SK-N-SH (cell line): Measurements from ENCODE around the gene PFKFB2. TPM values are rescaled to one million over a fixed set of nuclear protein-coding genes. Genes with fewer than 3 reads are reported as not detected.

Source experiments
- CTCF ChIA-PET: fragments of 300-600, 350-600 bp; formaldehyde crosslinking; extraction: SDS; loops from one replicate; lab custom pipeline; 2021; lab: Yijun Ruan, JAX
- POLR2A ChIA-PET: fragments of 350-600 bp; sonication (Branson Sonifier 250); formaldehyde crosslinking; extraction: SDS; loops from one replicate; lab custom pipeline; 2020; ENCODE audit warnings: antibody characterized with exemption, inconsistent platforms; lab: Yijun Ruan, JAX
- DNase-seq: peaks from one replicate; pipeline ENCODE4 v3.0.0; 2012
- H2AFZ ChIP-seq: fragments of 200-600 bp; sonication (generic); 2 replicates; pipeline ENCODE4 v1.8.1; 2016; ENCODE audit warnings: antibody characterized with exemption, mild to moderate bottlenecking, low read depth
- H3F3A ChIP-seq: fragments of 200-600 bp; sonication (generic); replicated peaks from 2 replicates; pipeline ENCODE3; 2016; ENCODE audit warnings: antibody characterized with exemption, mild to moderate bottlenecking; ENCODE audit not compliant: insufficient read depth
- H3K27ac ChIP-seq, 2 experiments: fragments of 200-500 bp in 1 of 2; fragments of 200-600 bp in 1 of 2; sonication (Bioruptor generic) in 1 of 2; sonication (generic), shearing (Covaris generic) in 1 of 2; 2 replicates each; pipeline versions ENCODE4 v1.5.1 to v1.6.1; 2014 to 2016; ENCODE audit warnings: low read depth in 2 of 2, inconsistent platforms in 1 of 2, low read length in 1 of 2, mild to moderate bottlenecking in 1 of 2, mixed read lengths in 1 of 2
- H3K27me3 ChIP-seq: fragments of 200-600 bp; sonication (generic), shearing (Covaris generic); 2 replicates; pipeline ENCODE4 v1.6.1; 2016; ENCODE audit warnings: mixed run types; ENCODE audit not compliant: insufficient read depth
- H3K36me3 ChIP-seq, 2 experiments: fragments of 200-500 bp in 1 of 2; fragments of 200-600 bp in 1 of 2; sonication (Bioruptor generic) in 1 of 2; sonication (generic) in 1 of 2; replicated peaks in 1 of 2; 2 replicates each; pipeline versions ENCODE3 to v1.5.1; 2014 to 2016; ENCODE audit warnings: low read length in 1 of 2, mild to moderate bottlenecking in 1 of 2; ENCODE audit not compliant: insufficient read depth in 2 of 2, control insufficient read depth in 1 of 2
- H3K4me1 ChIP-seq, 2 experiments: fragments of 200-500 bp in 1 of 2; fragments of 200-600 bp in 1 of 2; sonication (Bioruptor generic) in 1 of 2; sonication (generic), shearing (Covaris generic) in 1 of 2; 2 replicates each; pipeline versions ENCODE4 v1.5.1 to v1.6.1; 2014 to 2016; ENCODE audit warnings: low read depth in 1 of 2, low read length in 1 of 2, mixed run types in 1 of 2; ENCODE audit not compliant: insufficient read depth in 2 of 2, control insufficient read depth in 1 of 2
- H3K4me2 ChIP-seq: fragments of 200-600 bp; sonication (generic), shearing (Covaris generic); 2 replicates; pipeline ENCODE4 v1.6.1; 2017; ENCODE audit warnings: mixed run types
- H3K4me3 ChIP-seq, 2 experiments: fragments of 200-500 bp in 1 of 2; fragments of 200-600 bp in 1 of 2; sonication (Bioruptor generic) in 1 of 2; sonication (generic), shearing (Covaris generic) in 1 of 2; 2 replicates each; pipeline versions ENCODE4 v1.5.1 to v1.8.1; 2014 to 2016; ENCODE audit warnings: low read depth in 2 of 2, inconsistent platforms in 1 of 2, low read length in 1 of 2, mild to moderate bottlenecking in 1 of 2, mixed read lengths in 1 of 2, moderate library complexity in 1 of 2
- H3K79me2 ChIP-seq: fragments of 200-600 bp; sonication (generic); 2 replicates; pipeline ENCODE4 v1.8.1; 2017; ENCODE audit warnings: mild to moderate bottlenecking; ENCODE audit not compliant: insufficient read depth
- H3K9ac ChIP-seq: fragments of 200-600 bp; sonication (generic); 2 replicates; pipeline ENCODE4 v1.6.1; 2017; ENCODE audit warnings: mixed run types
- H3K9me2 ChIP-seq: fragments of 200-600 bp; sonication (generic); 2 replicates; pipeline ENCODE4 v1.6.1; 2017; ENCODE audit warnings: mixed run types
- H3K9me3 ChIP-seq: fragments of 200-600 bp; sonication (generic); 2 replicates; pipeline ENCODE4 v1.6.1; 2017; ENCODE audit warnings: mixed run types, mild to moderate bottlenecking, moderate library complexity
- H4K20me1 ChIP-seq: fragments of 200-600 bp; sonication (generic); 2 replicates; pipeline ENCODE4 v1.6.1; 2017; ENCODE audit warnings: mild to moderate bottlenecking, mixed run types; ENCODE audit not compliant: insufficient read depth
- CHD2 ChIP-seq: fragments of 150-350 bp; IDR thresholded peaks from 2 replicates; pipeline ENCODE4 v1.6.1; 2018; ENCODE audit warnings: low read length; ENCODE audit not compliant: partially characterized antibody
- FOSL2 ChIP-seq: IDR thresholded peaks from 2 replicates; pipeline ENCODE4 v1.4.0; 2012; ENCODE audit warnings: low read depth, mild to moderate bottlenecking, moderate library complexity, borderline replicate concordance
- FOXM1 ChIP-seq: IDR thresholded peaks from 2 replicates; pipeline ENCODE4 v1.4.0; 2012; ENCODE audit warnings: low read depth, mild to moderate bottlenecking
- GABPA ChIP-seq: IDR thresholded peaks from 2 replicates; pipeline ENCODE4 v1.4.0; 2012; ENCODE audit warnings: low read depth, mild to moderate bottlenecking
- GATA2 ChIP-seq: sonication (generic); formaldehyde crosslinking; IDR thresholded peaks from 2 replicates; pipeline ENCODE4 v1.5.0; 2020; ENCODE audit warnings: mild to moderate bottlenecking, missing genetic modification reagents
- JUND ChIP-seq: IDR thresholded peaks from 2 replicates; pipeline ENCODE4 v1.4.0; 2012
- MXI1 ChIP-seq: IDR thresholded peaks from 2 replicates; pipeline ENCODE4 v1.6.1; 2012; ENCODE audit warnings: mild to moderate bottlenecking, low read depth, low read length, improper control_type of control experiment
- NFIC ChIP-seq: IDR thresholded peaks from 2 replicates; pipeline ENCODE4 v1.4.0; 2012; ENCODE audit warnings: borderline replicate concordance
- NRF1 ChIP-seq: IDR thresholded peaks from 2 replicates; pipeline ENCODE4 v1.6.1; 2012; ENCODE audit warnings: low read depth, mild to moderate bottlenecking, low read length
- POLR2AphosphoS5 ChIP-seq: IDR thresholded peaks from 2 replicates; pipeline ENCODE4 v1.6.1; 2012; ENCODE audit warnings: low read depth, low read length
- RAD21 ChIP-seq: IDR thresholded peaks from 2 replicates; pipeline ENCODE4 v1.6.1; 2012; ENCODE audit warnings: mild to moderate bottlenecking, low read length
- RCOR1 ChIP-seq: fragments of 150-350 bp; IDR thresholded peaks from 2 replicates; pipeline ENCODE4 v1.6.1; 2017; ENCODE audit warnings: antibody characterized with exemption, low read length
- SIN3A ChIP-seq: IDR thresholded peaks from 2 replicates; pipeline ENCODE4 v1.6.1; 2012; ENCODE audit warnings: low read depth, mild to moderate bottlenecking, low read length, moderate library complexity, borderline replicate concordance
- TAF1 ChIP-seq: IDR thresholded peaks from 2 replicates; pipeline ENCODE4 v1.6.1; 2012; ENCODE audit warnings: low read depth, mild to moderate bottlenecking, low read length, moderate library complexity, borderline replicate concordance
- YY1 ChIP-seq: IDR thresholded peaks from 2 replicates; pipeline ENCODE4 v1.4.0; 2012; ENCODE audit warnings: low read depth, mild to moderate bottlenecking
- WGBS: methylation state at CpG from one replicate; pipeline ENCODE4 v1.1.6; 2017; ENCODE audit warnings: low lambda C conversion rate; 5-methylcytosine and 5-hydroxymethylcytosine counted together
- polyA plus RNA-seq, 3 experiments: library from polyadenylated mRNA; depleted of rRNA; stranded (reverse); fragments of >200 nt; gene quantifications; 2 replicates each; pipeline ENCODE4 v1.2.3, GENCODE V29; 2012
- TF ChIP-seq, protein P1 (sequence below): IDR thresholded peaks from 2 replicates; pipeline ENCODE4 v1.4.0; 2012; ENCODE audit warnings: low read depth
- TF ChIP-seq, protein P2 (sequence below): IDR thresholded peaks from 2 replicates; pipeline ENCODE4 v1.4.0; 2012; ENCODE audit warnings: low read depth, borderline replicate concordance

PFKFB2 gene
- polyA plus RNA-seq, 1 of the 3 experiments (the other 2 are of a cell fraction): 1.8 TPM

DNA sequence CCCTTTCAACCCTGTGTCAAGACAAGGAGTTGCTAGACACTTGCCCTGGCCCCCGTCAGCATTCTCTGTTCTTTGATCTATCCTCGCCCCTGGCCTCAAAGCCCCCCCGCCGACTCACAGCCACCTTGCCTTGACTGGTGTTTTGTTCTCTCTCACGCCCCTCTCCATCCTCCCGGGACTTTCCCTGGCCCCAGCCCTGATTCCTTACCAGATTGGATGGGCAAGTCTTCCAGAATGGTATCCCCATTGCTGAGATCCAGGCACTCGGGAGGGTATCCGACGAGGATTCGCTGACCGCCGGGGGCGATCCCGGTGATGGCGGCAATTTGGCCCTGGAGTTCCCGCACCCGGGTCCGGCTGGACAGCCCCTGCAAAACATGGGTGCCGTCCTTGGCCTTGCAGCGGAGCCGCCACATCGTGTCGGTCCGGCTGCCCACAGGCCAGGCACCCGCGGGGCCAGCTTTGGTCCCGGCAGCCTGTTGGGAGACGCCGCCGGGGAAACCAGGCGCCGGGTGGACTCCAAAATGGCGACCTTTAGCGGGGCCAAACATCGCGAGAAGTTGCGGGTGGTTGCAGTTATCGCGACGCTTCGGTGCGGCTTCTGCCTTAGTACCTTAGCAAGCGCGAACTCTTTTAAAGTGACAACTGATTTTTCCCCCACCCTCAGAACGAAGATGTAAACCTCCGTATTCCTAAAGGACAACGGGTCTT lies 2.4 kb upstream of the PFKFB2 start:
- peaks cover 51% of the 10 kb centered on the region for H3K79me2 ChIP-seq

DNA sequence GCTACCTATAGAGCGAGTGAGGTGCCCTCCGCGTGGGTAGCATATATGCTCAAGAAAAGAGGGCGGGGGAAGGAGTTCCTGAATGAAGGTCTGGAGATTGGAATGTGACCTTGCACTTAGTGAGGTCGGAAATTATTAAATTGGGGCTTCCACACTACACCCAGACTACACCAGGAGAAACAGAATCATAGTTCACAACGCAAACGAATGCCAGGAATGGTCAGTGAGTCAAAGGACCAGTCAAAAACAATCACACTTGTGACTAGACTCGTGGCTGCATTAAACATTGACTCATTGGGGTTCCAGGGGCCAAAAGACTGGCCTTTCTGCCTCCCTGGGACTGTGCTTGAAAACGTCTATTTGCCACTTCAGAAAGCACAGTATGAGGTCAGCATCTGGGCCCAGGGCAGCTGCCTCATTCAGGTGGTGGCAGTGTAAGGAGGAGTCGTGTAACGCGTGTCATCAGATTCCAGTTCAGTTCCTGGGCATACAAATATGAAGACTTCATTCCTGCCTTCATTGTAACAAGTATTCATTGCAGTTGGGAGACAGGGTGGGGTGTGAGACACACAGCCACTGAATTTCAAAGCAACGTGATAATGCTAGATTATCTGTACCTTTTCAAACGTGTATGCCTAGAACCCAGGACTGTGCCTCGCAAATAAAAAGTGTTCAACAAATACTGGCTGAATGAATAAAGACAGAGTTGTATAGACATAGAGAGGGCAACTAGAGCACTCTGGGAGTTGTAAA lies 1.7 kb upstream of the PFKFB2 start, which contains the start of gene YOD1:
Gene YOD1 (minus strand): TSS at position 18 of the 753 bp plus-strand sequence. CDS start 178 bp downstream, outside the sequence.
- Histone ChIP-seq H3K36me3 (peaks cover 25 to 32% of the 10 kb centered on the region in 2 experiments), H3K9me2 (no peaks in the 10 kb centered on the region), H3K9me3 (no peaks in the 10 kb centered on the region), H3K4me1 (peaks cover 23 to 26% of the 10 kb centered on the region in 2 experiments), H3K27ac (peak within 1 kb of the TSS; percentile 77 to 89), H4K20me1 (peaks cover 13% of the 10 kb centered on the region), H3K4me3 (peak within 1 kb of the TSS; percentile 94 to 97), H3K9ac (peak within 1 kb of the TSS; percentile 96), H3K79me2 (peaks cover 44% of the 10 kb centered on the region), H2AFZ (peak within 1 kb of the TSS; percentile 96), H3F3A (peaks cover 17% of the 10 kb centered on the region), H3K27me3 (no peaks in the 10 kb centered on the region), H3K4me2 (peak within 1 kb of the TSS; percentile 90)
- no peak for TF ChIP-seq RAD21
- TF ChIP-seq JUND: 0 out of 2 replicates have a peak, but pooled peaks have one; percentile 11
- peak; percentile 23; the same call in 1 of the 2 replicates for TF ChIP-seq FOSL2
- no peak for DNase-seq
- POLR2A ChIA-PET: no interaction called here
- CTCF ChIA-PET: interaction anchor here (0.9 to 2.0 kb wide), 5 partner anchors 10 to 448 kb away, joined by 3 to 30 read pairs (median 3); no protein-coding TSS in a partner anchor
- WGBS: 25% methylated on average over 13 of the region's 15 CpGs

More for the DNA sequence above, 2.4 kb upstream of the PFKFB2 start:
- peak overlapping the region; percentile 96 for H3K9ac ChIP-seq
- no peak for TF ChIP-seq GATA2 (CRISPR knock-in tag)
- TF ChIP-seq, protein P1, sequence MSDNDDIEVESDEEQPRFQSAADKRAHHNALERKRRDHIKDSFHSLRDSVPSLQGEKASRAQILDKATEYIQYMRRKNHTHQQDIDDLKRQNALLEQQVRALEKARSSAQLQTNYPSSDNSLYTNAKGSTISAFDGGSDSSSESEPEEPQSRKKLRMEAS: peak; percentile 73; the same call in 1 of the 2 replicates
- TF ChIP-seq NFIC: no peak
- no peak for TF ChIP-seq NRF1
- TF ChIP-seq SIN3A: peak; percentile 98
- peak; percentile 99 for TF ChIP-seq CHD2
- peak; percentile 93 for TF ChIP-seq YY1
- peak; percentile 73 for TF ChIP-seq TAF1
- peak; percentile 63; the same call in 1 of the 2 replicates for TF ChIP-seq POLR2AphosphoS5
- no peak for TF ChIP-seq GABPA
- TF ChIP-seq RCOR1: peak; percentile 39; the same call in 1 of the 2 replicates
- TF ChIP-seq FOXM1: no peak
- TF ChIP-seq, protein P2, sequence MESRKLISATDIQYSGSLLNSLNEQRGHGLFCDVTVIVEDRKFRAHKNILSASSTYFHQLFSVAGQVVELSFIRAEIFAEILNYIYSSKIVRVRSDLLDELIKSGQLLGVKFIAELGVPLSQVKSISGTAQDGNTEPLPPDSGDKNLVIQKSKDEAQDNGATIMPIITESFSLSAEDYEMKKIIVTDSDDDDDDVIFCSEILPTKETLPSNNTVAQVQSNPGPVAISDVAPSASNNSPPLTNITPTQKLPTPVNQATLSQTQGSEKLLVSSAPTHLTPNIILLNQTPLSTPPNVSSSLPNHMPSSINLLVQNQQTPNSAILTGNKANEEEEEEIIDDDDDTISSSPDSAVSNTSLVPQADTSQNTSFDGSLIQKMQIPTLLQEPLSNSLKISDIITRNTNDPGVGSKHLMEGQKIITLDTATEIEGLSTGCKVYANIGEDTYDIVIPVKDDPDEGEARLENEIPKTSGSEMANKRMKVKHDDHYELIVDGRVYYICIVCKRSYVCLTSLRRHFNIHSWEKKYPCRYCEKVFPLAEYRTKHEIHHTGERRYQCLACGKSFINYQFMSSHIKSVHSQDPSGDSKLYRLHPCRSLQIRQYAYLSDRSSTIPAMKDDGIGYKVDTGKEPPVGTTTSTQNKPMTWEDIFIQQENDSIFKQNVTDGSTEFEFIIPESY: peak; percentile 99
- TF ChIP-seq MXI1: peak; percentile 43; the same call in 1 of the 2 replicates
- TF ChIP-seq, all 33 proteins: peak for 9
- Histone ChIP-seq H3K4me1 (peaks cover 23 to 26% of the 10 kb centered on the region in 2 experiments), H3K9me3 (no peaks in the 10 kb centered on the region), H3K27ac (peak overlapping the region; percentile 77 to 89), H3K9me2 (no peaks in the 10 kb centered on the region), H4K20me1 (peaks cover 13% of the 10 kb centered on the region), H3F3A (peaks cover 17% of the 10 kb centered on the region), H3K4me2 (peak overlapping the region; percentile 90), H3K36me3 (peaks cover 32 to 38% of the 10 kb centered on the region in 2 experiments), H3K4me3 (peak overlapping the region; percentile 77 to 97), H3K27me3 (no peaks in the 10 kb centered on the region), H2AFZ (peak overlapping the region; percentile 96)
- WGBS: 1% methylated on average over 26 of the region's 47 CpGs
- CTCF ChIA-PET: interaction anchor here (0.6 to 2.0 kb wide), 24 partner anchors 7 to 449 kb away, joined by 3 to 30 read pairs (median 5); partner anchors contain the start of gene C1orf116
- peak; percentile 91 for DNase-seq
- POLR2A ChIA-PET: no interaction called here
